HG03565 (cell line): ENCODE measurements around the gene PLSCR5.

Experiments used
- ATAC-seq: cut with Tn5 transposase; IDR thresholded peaks from one replicate; pipeline ENCODE4 v1.9.1; 2021; ENCODE audit warnings: mild to moderate bottlenecking, moderate library complexity; ENCODE audit not compliant: unreplicated experiment

PLSCR5 gene, protein sequence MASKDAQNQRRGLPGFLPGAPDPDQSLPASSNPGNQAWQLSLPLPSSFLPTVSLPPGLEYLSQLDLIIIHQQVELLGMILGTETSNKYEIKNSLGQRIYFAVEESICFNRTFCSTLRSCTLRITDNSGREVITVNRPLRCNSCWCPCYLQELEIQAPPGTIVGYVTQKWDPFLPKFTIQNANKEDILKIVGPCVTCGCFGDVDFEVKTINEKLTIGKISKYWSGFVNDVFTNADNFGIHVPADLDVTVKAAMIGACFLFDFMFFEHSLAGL

DNA sequence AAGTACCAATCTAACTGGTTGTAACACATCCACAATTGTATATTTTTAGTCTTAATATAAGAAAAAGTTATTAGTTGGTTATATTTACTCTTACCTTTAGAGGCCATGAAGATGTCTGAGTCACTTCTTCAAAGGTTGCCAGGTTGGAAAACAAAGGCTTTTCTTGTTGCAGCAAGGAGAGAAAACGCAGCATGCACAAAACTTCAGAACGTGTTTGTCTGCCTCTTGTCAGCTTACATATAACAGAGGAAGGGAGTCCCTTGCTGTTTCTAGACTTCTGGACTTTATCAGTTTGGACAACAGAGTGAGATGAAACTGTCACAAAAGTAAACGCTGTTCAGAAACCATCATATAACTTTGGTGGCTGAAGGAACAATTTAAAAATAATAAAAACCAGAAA is at the start of gene PLSCR5:
Gene PLSCR5, minus strand, starts transcription at position 241 of the 400 bp plus-strand sequence. Its CDS starts 134 bp downstream, at position 107.
- ATAC-seq = no peak

GRCh38 chr3:146653978-146654377 is 48.8 kb upstream of the PLSCR5 start:
- no peak for ATAC-seq

DNA sequence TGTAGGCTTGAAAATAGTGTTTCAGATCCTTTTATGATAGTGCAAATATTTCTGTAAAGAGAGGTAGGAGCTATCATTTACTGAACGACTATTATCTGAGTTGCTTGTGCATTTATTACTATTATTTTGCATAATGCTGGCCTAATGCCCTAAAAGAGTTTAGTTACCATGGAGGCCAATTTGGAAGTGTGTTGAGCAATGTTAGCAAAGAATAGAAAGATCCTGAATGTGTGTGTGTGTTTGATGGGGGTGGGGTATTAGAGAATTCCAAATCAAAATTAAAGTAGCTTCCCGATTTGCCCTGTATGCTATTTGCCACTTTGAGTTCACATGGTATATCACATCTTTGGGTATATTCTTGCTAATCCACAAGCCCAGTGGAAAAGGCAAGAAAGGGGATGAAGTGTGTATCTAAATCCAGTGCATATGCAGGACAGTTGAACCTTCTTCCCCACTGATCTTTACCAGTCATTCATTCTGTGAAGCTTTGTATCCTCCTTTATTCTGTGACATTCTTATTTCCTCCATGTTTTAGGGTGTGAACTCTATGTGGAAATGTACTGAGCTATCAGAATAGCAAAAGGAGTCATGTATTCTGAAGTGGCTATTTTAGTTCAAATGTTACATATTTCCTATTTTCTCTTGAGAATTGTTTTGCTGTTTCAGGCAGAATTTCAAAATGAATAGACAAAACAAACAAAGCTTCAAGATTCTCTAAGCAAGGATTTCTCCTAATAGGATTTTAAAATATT is 45.7 kb upstream of the PLSCR5 start:
- no peak for ATAC-seq

DNA sequence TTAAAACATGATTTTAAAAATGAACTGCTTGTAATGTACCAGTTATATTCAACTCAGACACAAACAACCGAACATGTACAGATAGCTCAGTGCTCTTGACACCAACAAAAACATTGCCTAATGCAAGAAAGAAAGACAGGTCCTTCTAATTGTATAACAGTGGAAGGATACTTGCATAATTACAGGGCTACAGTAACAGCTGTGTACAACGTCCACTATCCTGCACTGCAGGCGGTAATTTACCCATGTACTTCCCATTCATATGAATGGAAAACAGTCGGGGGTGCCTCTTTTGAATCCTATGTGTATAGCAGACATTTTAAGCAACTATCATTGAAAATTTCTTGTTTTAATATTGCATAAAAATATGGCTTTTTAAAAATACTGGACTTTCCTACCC is 41.1 kb upstream of the PLSCR5 start:
- ATAC-seq = no peak

- peak; percentile 78 for ATAC-seq
Observed at GRCh38 chr3:146640955-146641867, 36.1 kb upstream of the PLSCR5 start.

GRCh38 chr3:146640361-146640760 is 35.2 kb upstream of the PLSCR5 start:
- no peak for ATAC-seq

DNA sequence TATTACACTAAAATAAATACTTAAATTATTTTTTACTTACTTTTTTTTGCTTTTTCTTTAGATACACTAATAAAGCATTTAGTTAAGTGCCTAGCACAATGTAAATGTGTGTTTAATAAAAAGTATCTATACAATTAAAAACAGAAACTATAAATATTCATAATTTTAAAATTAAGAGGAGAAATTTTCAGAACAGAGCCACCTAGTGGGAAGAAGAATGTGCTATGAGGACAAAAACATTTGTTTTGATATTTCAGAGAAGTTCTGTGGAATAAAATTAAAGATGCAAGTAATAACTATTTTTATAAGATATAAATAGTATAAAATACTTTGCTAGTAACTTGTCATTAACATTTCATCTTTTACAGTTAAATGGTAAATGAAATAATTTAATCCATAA is 33.6 kb upstream of the PLSCR5 start:
- ATAC-seq = no peak

- no peak for ATAC-seq
Observed at GRCh38 chr3:146637871-146638270, 32.7 kb upstream of the PLSCR5 start.

- no peak for ATAC-seq
Observed at GRCh38 chr3:146636881-146637280, 31.7 kb upstream of the PLSCR5 start.

DNA sequence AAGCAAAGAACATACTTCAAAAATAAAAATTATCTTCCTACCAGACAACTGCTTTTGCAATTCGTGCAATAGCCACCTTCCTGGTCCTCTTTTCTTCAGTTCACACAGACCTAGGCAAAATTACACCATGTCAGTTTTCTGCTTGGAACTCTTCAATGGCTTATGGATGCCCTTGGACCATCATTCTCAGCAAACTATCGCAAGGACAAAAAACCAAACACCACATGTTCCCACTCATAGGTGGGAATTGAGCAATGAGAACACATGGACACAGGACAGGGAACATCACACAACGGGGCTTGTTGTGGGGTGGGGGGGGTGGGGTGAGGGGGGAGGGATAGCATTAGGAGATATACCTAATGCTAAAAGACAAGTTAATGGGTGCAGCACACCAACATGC is 29.2 kb upstream of the PLSCR5 start:
- ATAC-seq = no peak

- ATAC-seq = no peak
Observed at GRCh38 chr3:146628671-146629070, 23.5 kb upstream of the PLSCR5 start.

DNA sequence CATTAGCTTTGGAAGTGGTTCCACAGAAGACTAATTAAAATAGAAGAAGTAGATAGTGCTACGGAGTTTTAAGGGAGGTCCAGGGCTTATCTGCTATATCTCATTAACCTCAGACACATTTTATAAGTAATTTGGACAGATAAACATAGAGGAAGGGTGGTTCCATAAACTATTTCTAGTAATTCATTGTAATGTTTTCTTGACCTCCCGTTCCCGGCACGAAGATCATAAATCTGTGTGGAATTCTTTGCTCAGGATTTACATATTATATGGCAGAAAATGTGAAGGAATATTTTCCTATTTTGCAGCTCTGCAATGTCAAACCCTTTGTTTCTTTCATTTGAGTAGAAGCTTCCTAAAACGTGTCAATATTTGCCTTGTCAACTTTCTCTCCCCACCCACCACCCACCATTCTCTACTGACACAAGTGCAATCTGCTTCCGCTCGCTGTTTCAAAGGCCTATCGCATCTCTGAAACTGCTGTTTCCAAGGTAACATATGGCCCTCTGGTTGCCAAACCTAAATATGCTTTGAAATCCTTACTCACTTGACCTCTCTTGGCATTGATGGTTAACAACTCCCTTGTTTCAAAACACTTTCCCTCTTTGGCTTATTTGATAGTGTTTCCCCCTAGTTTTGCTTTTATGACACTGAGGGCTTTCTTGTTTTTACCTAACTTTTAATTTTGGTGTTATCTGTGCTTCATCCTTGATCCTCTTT is 21.4 kb upstream of the PLSCR5 start:
- no peak for ATAC-seq

GRCh38 chr3:146625186-146625775 is 20.1 kb upstream of the PLSCR5 start:
- ATAC-seq = peak; percentile 64

GRCh38 chr3:146621723-146622122 is 16.6 kb upstream of the PLSCR5 start:
- ATAC-seq = no peak

DNA sequence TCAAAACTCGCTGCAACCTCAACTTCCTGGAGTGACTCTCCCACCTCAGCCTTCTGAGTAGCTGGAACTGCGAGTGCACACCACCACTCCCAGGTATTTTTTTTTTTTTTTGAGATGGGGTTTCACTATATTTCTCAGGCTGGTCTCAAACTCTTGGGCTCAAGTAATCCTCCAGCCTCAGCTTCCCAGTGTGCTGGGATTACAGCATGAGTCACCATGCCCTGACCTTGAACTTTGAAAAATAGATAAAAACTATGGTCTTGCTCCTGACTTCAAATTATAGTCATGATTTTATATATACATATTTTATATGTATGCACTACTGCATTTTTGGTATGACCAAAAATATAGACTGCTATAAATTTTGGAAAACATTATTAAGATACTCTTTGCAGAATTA is 6.9 kb upstream of the PLSCR5 start:
- no peak for ATAC-seq

GRCh38 chr3:146611096-146611495 is 6.0 kb upstream of the PLSCR5 start:
- ATAC-seq = no peak

DNA sequence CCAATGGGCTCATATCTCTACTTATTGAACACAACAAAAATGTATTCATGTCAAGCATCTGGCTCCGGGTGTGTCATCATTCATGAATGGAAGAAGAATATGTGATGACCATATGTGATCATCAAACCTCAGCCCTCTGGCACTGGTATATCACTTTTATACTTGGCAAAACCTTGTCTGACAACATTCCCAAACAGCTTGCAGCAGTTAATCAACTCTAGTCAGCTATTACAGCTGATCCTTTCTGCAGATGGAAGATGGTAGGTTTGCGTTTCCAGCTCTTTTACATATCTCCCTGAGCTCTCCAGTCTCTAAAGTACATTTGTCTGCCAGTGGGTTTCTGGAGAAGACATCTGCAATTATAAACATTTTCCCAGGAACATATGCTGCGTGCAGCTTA is 6.6 kb downstream of the PLSCR5 start:
- no peak for ATAC-seq

GRCh38 chr3:146594843-146595482 is 10.2 kb downstream of the PLSCR5 start:
- ATAC-seq = no peak

GRCh38 chr3:146593776-146594175 is 11.4 kb downstream of the PLSCR5 start:
- no peak for ATAC-seq

- no peak for ATAC-seq
Observed at GRCh38 chr3:146590521-146590920, 14.6 kb downstream of the PLSCR5 start.
